GM10266 (cell line): ENCODE data around the gene USP48.

ENCODE experiments used
- DNase-seq: peaks from one replicate; pipeline ENCODE4 v3.0.0; 2012; ENCODE audit errors: extremely low spot score
- TF ChIP-seq, protein P1 (sequence below): IDR thresholded peaks from 2 replicates; pipeline ENCODE4 v1.5.1; 2012; ENCODE audit warnings: mild to moderate bottlenecking, low read depth; ENCODE audit not compliant: control insufficient read depth, insufficient read depth; ENCODE audit errors: missing control alignments

The USP48 gene

DNA sequence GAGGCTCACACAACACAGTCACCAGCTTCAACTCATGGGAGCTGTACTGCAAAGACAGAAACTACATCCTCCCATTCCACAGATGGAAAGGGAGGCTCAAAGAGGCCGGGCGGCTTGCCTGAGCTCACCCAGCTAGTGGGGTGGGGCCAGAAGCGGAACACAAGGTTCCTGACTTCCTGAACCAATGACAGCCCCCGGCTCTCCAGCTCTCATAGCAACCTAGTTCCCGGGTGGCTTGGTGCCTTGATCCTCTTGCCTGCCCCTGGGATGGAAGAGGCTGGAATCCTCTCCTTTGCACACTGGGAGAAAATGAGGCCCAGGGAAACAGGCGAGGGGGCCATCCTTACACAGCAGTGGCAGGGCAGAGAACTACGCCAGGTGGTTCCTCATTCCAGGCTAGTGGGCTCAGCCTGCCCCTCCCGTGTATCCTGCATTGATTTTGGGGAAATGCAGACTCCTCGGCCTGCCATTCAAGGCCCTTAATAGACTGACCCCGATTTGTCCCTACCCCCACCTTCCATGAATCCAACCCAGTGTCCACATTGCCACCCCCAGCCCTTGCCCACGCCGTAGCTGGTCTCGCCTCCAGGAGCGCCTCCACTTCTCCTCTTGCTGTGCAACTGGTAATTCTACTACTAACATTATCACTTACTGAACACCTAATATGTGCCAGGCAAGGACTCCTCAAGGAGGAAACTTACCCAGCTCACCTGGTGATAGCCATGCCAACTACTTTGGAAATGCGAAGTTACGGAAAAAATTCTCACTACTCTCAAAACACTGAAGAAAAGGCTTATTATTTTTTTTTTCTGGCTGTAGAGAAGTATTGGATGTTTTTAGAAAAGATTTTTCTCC, 118.8 kb downstream of the USP48 start:
- peak; percentile 51 for DNase-seq

DNA sequence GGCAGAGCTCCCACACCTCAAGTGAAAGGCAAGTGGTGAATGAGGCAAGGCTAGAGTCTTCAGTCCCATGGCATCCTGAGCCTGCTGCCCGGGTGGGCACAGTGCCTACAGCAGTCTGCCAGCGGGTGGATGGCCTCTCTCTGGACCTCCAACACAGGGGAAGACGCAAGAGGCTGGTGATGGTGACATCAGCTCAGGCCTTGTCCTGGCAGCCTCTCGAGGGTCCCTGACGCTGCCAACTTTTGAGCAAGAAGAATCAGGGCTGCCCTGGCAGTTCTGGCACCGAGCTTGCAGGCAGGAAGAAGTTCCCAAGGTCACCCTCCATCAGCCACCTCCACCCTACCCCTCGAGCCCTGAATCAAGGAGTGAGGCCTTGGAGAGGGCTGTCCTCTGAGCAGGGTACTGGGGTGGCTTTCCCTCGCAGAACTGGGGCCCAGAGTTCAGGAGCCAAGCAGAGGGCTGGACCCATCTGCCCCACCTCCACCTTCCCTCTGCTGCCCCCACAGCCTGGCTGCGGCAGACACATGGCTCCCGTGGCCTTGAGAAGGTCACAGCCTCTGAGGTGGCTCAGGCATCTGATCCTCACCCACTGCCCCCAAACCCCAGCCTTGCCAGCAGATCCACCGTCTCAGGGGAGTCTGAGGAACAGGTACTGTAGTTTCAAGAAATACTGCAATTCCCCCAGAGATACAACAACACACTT, 119.5 kb downstream of the USP48 start:
- TF ChIP-seq, protein P1, sequence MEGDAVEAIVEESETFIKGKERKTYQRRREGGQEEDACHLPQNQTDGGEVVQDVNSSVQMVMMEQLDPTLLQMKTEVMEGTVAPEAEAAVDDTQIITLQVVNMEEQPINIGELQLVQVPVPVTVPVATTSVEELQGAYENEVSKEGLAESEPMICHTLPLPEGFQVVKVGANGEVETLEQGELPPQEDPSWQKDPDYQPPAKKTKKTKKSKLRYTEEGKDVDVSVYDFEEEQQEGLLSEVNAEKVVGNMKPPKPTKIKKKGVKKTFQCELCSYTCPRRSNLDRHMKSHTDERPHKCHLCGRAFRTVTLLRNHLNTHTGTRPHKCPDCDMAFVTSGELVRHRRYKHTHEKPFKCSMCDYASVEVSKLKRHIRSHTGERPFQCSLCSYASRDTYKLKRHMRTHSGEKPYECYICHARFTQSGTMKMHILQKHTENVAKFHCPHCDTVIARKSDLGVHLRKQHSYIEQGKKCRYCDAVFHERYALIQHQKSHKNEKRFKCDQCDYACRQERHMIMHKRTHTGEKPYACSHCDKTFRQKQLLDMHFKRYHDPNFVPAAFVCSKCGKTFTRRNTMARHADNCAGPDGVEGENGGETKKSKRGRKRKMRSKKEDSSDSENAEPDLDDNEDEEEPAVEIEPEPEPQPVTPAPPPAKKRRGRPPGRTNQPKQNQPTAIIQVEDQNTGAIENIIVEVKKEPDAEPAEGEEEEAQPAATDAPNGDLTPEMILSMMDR: no peak
- DNase-seq: no peak

More for the DNA sequence above, 118.8 kb downstream of the USP48 start:
- TF ChIP-seq, protein P1: no peak

DNA sequence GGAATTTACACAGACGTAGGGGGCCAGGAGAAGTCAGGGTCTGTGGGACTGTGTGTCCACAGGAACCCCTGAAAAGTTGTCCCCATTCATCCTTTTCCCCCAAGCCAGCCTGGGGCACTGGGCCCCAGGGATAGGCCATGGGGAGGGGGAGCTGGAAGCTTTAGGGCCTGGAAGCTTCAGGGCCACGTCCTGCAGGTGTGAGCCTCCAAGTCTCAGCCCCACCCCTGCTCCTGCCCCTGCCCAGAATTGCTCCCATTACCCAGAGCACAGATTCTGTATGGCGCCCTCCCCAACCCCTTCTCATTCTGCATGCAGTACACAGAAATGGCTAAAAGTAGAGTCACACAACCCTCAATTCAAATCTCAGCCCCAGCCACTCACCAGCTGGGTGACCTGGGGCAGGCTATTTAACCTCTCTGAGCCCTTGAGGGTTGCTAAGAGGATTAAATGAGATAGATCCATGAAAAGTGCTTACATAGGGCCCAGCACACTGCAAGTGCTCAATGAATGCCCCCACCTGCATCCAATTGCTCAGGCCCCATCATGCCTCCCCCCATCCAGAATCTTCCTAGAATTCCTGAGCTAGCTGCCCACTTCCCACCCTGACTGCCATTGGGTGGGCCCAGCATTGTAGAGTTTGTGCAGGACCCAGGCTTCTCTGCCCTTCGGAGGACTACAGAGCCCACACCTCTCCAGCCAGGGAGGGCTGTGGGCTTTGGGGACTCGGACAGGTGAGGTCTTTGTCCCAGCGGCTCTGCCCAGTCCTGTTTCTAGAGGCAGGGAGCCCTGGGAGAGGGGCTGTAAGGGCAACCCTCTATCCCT, 120.3 kb downstream of the USP48 start:
- no peak for DNase-seq
- TF ChIP-seq, protein P1: no peak

DNA sequence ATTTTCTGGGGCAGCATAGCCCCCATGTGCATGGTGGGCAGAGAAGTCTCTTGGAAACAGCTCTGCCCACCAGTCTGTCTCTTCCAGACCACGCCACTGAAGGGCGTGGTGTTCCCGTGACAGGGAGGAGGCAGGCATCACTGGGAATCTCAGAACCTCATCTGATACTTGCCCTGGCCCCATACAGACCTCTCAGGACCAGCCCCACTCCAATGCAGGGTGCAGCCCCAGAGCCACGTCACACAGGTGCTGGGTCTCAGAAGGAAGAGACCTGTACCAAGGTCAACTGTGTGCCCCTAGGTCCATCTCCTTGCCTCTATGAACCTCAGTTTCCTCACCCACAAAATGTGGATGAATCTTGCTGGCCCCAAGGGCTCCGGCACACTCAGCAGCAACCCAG, 121.1 kb downstream of the USP48 start:
- no peak for DNase-seq
- TF ChIP-seq, protein P1: no peak

DNA sequence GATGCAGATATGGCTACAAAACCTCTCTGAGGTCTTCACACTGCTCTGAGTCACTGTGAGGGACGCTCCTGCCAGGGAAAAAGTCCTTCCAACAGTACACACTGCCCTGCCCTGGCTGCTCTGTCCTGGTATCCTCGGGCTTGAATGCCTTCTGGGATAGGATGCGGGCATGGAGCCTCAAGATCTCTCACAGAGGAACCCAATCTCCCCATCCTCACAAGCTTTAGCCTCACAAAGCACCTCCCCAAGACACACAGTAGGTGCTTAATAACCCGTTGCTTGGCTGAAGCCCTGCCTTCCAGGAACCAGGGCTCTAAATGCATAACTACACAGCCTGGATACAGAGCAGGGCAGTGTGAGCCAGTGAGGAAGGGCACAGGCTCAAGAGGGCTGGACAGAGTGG, 123.0 kb downstream of the USP48 start:
- TF ChIP-seq, protein P1: no peak
- DNase-seq: no peak

DNA sequence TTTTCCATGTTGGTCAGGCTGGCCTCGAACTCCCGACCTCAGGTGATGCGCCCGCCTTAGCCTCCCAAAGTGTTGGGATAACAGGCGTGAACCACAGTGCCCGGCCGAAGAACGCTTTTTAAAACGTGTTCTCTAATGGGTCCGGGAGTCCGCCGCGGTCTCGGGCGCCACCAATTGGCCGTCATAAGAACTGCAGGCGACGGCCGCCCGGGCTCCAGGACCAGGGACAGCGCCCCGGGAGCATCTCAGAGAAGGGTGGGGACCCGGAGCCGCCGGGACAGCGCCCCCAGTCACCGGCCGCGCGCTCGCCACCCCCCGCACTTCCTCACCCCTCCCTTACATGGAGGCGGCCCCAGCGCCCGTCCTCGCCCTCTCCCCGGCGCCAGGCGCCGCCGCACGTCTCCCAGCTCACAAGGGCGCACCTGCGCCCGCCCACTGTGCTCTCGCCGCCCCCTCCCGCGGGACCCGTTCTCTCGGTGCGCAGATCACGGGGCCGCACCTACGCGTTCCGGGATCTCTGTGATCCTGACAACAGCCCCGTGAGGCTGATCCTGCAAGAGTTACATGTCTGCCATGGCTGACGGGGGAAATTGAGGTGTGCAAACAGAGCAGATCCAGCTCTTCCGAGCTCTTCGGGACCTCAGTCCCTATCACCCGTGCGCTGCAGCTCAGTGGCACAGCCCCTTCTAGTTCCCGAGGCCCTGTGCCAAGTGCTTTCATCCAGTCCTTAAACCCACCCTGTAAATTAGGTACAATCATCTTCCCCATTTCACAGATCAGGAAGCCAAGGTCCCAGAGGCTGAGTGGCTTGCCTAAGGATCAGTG, 123.6 kb downstream of the USP48 start:
- DNase-seq: peak; percentile 97
- TF ChIP-seq, protein P1: peak; percentile 96
